ENCODE measurements around the gene HDDC3. TPM values are rescaled to one million over a fixed set of nuclear protein-coding genes. Genes with fewer than 3 reads are reported as not detected.

The HDDC3 gene
- total RNA-seq, 2 donors from 2014 or later = 14.9 to 17.9 TPM

GRCh38 chr15:90972133-90972532 lies 39.8 kb upstream of the HDDC3 start:
- no peak overlapping the region for H3K4me3 ChIP-seq
- no peaks in the 10 kb centered on the region for H3K4me1 ChIP-seq
- DNase-seq (ENCODE audit: low spot score) = no peak
- H3K27me3 ChIP-seq = no peaks in the 10 kb centered on the region
- no peaks in the 10 kb centered on the region for H3K9me3 ChIP-seq
- no peak overlapping the region for H3K27ac ChIP-seq
- no peak for TF ChIP-seq CTCF (IDR thresholded peaks at IDR 0.05)
- no peaks in the 10 kb centered on the region for H3K36me3 ChIP-seq

- H3K4me3 ChIP-seq = no peak overlapping the region
- TF ChIP-seq CTCF (IDR thresholded peaks at IDR 0.05) = no peak
- no peaks in the 10 kb centered on the region for H3K4me1 ChIP-seq
- no peak overlapping the region for H3K27ac ChIP-seq
- no peak for DNase-seq (ENCODE audit: low spot score)
- H3K9me3 ChIP-seq = no peaks in the 10 kb centered on the region
- no peaks in the 10 kb centered on the region for H3K27me3 ChIP-seq
- H3K36me3 ChIP-seq = no peaks in the 10 kb centered on the region
Measured at GRCh38 chr15:90970274-90970673, 37.9 kb upstream of the HDDC3 start.

GRCh38 chr15:90968434-90968833 lies 36.1 kb upstream of the HDDC3 start:
- no peak for TF ChIP-seq CTCF (IDR thresholded peaks at IDR 0.05)
- Histone ChIP-seq H3K36me3 (no peaks in the 10 kb centered on the region), H3K27ac (no peak overlapping the region), H3K4me1 (no peaks in the 10 kb centered on the region), H3K27me3 (no peaks in the 10 kb centered on the region), H3K9me3 (no peaks in the 10 kb centered on the region), H3K4me3 (no peak overlapping the region)
- DNase-seq (ENCODE audit: low spot score) = no peak

- no peak for TF ChIP-seq CTCF (IDR thresholded peaks at IDR 0.05)
- Histone ChIP-seq H3K9me3 (no peaks in the 10 kb centered on the region), H3K36me3 (no peaks in the 10 kb centered on the region), H3K4me1 (no peaks in the 10 kb centered on the region), H3K27ac (no peak overlapping the region), H3K4me3 (no peak overlapping the region), H3K27me3 (no peaks in the 10 kb centered on the region)
- no peak for DNase-seq (ENCODE audit: low spot score)
Measured at GRCh38 chr15:90967206-90967605, 34.9 kb upstream of the HDDC3 start.

GRCh38 chr15:90966262-90966661 lies 33.9 kb upstream of the HDDC3 start:
- TF ChIP-seq CTCF (IDR thresholded peaks at IDR 0.05) = no peak
- no peaks in the 10 kb centered on the region for H3K27me3 ChIP-seq
- no peak overlapping the region for H3K27ac ChIP-seq
- H3K36me3 ChIP-seq = peaks cover 8% of the 10 kb centered on the region
- H3K4me3 ChIP-seq = no peak overlapping the region
- H3K4me1 ChIP-seq = peaks cover 0 to 5% of the 10 kb centered on the region in 2 donors
- no peak for DNase-seq (ENCODE audit: low spot score)
- no peaks in the 10 kb centered on the region for H3K9me3 ChIP-seq

GRCh38 chr15:90962021-90962420 lies 29.7 kb upstream of the HDDC3 start:
- Histone ChIP-seq H3K27ac (no peak overlapping the region), H3K4me1 (peaks cover 0 to 36% of the 10 kb centered on the region in 2 donors), H3K36me3 (peaks cover 14% of the 10 kb centered on the region), H3K4me3 (no peak overlapping the region), H3K9me3 (no peaks in the 10 kb centered on the region), H3K27me3 (no peaks in the 10 kb centered on the region)
- no peak for DNase-seq (ENCODE audit: low spot score)
- TF ChIP-seq CTCF (IDR thresholded peaks at IDR 0.05) = no peak

Measured in right atrium auricular region (tissue), 2 donors.